Neural cell (in vitro differentiated cells): Measurements from ENCODE around the gene TTN. TPM values are rescaled to one million over a fixed set of nuclear protein-coding genes. Genes with fewer than 3 reads are reported as not detected.

ENCODE experiments used
- H2AFZ ChIP-seq: fragments of 200-600, 300-800 bp; sonication (generic), shearing (Covaris generic); 2 replicates; pipeline ENCODE4 v1.6.0; 2014; ENCODE audit warnings: low read depth, mild to moderate bottlenecking, antibody characterized with exemption, low read length, moderate library complexity
- H3F3A ChIP-seq: fragments of 200-600 bp; shearing (Covaris generic); 2 replicates; pipeline ENCODE4 v1.6.1; 2016; ENCODE audit warnings: mild to moderate bottlenecking, moderate library complexity, mixed read lengths, antibody characterized with exemption, low read length; ENCODE audit not compliant: insufficient read depth, poor library complexity, severe bottlenecking
- H3K27ac ChIP-seq: fragments of 200-600, 300-800 bp; sonication (generic), shearing (Covaris generic); 2 replicates; pipeline ENCODE4 v1.5.1; 2014; ENCODE audit warnings: mild to moderate bottlenecking, low read length, moderate library complexity
- H3K27me3 ChIP-seq: fragments of 300-800, 200-600 bp; sonication (generic), shearing (Covaris generic); 2 replicates; pipeline ENCODE4 v1.6.0; 2014; ENCODE audit warnings: mild to moderate bottlenecking, low read depth, low read length, moderate library complexity; ENCODE audit not compliant: insufficient read depth
- H3K36me3 ChIP-seq: fragments of 300-800, 200-600 bp; sonication (generic), shearing (Covaris generic); 2 replicates; pipeline ENCODE4 v1.5.1; 2014; ENCODE audit warnings: mild to moderate bottlenecking, antibody characterized with exemption, low read length, moderate library complexity; ENCODE audit not compliant: insufficient read depth
- H3K4me2 ChIP-seq: fragments of 300-800, 200-600 bp; sonication (generic), shearing (Covaris generic); 2 replicates; pipeline ENCODE4 v1.6.0; 2014; ENCODE audit warnings: mild to moderate bottlenecking, low read length
- H3K4me3 ChIP-seq: fragments of 300-800, 200-600 bp; sonication (generic), shearing (Covaris generic); 2 replicates; pipeline ENCODE4 v1.5.1; 2014; ENCODE audit warnings: mild to moderate bottlenecking, low read length, moderate library complexity
- H3K79me2 ChIP-seq: fragments of 200-600 bp; shearing (Covaris generic); replicated peaks from 2 replicates; pipeline ENCODE4 v1.6.0; 2014; ENCODE audit warnings: mild to moderate bottlenecking, low read length, moderate library complexity; ENCODE audit not compliant: insufficient read depth
- H3K9ac ChIP-seq: fragments of 300-800, 200-600 bp; sonication (generic), shearing (Covaris generic); 2 replicates; pipeline ENCODE4 v1.6.1; 2016; ENCODE audit warnings: mild to moderate bottlenecking, low read length, mixed read lengths
- H3K9me2 ChIP-seq: fragments of 200-600 bp; shearing (Covaris generic); 2 replicates; pipeline ENCODE4 v1.6.1; 2016; ENCODE audit warnings: mild to moderate bottlenecking, low read length, mixed read lengths; ENCODE audit not compliant: insufficient read depth
- H3K9me3 ChIP-seq: fragments of 200-600, 300-800 bp; sonication (generic), shearing (Covaris generic); 2 replicates; pipeline ENCODE4 v1.6.1; 2016; ENCODE audit warnings: mild to moderate bottlenecking, mixed run types, low read length, moderate library complexity, mixed read lengths
- H4K20me1 ChIP-seq: fragments of 200-600 bp; shearing (Covaris generic); 2 replicates; pipeline ENCODE4 v1.6.1; 2016; ENCODE audit warnings: mild to moderate bottlenecking, mixed run types; ENCODE audit not compliant: insufficient read depth
- EP300 ChIP-seq: fragments of 450-650 bp; conservative IDR thresholded peaks from 2 replicates; pipeline ENCODE4 v1.6.1; 2014; ENCODE audit warnings: antibody characterized with exemption, mild to moderate bottlenecking, moderate library complexity; ENCODE audit not compliant: poor library complexity, severe bottlenecking
- EZH2 ChIP-seq: fragments of 200-600, 300-800 bp; shearing (Covaris generic), sonication (generic); IDR thresholded peaks from 2 replicates; pipeline ENCODE4 v1.6.1; 2014; ENCODE audit warnings: antibody characterized with exemption, low read length, borderline replicate concordance, mild to moderate bottlenecking; ENCODE audit not compliant: insufficient read depth, poor library complexity, severe bottlenecking
- MXI1 ChIP-seq: fragments of 450-650 bp; conservative IDR thresholded peaks from 2 replicates; pipeline ENCODE4 v1.6.1; 2014; ENCODE audit warnings: antibody characterized with exemption, mild to moderate bottlenecking; ENCODE audit not compliant: poor library complexity, severe bottlenecking
- POLR2AphosphoS5 ChIP-seq: IDR thresholded peaks from 2 replicates; pipeline ENCODE4 v1.6.1; 2012
- RAD21 ChIP-seq: fragments of 450-650 bp; conservative IDR thresholded peaks from 2 replicates; pipeline ENCODE4 v1.6.1; 2014; ENCODE audit warnings: antibody characterized with exemption, mild to moderate bottlenecking, moderate library complexity
- SMC3 ChIP-seq: fragments of 450-650 bp; conservative IDR thresholded peaks from 2 replicates; pipeline ENCODE4 v1.6.1; 2014; ENCODE audit warnings: antibody characterized with exemption, mild to moderate bottlenecking, moderate library complexity; ENCODE audit not compliant: poor library complexity
- TAF1 ChIP-seq: IDR thresholded peaks from 2 replicates; pipeline ENCODE4 v1.6.1; 2012; ENCODE audit warnings: low read depth
- polyA plus RNA-seq: library from polyadenylated mRNA; depleted of rRNA; stranded (reverse); fragments of >200 nt; gene quantifications from 2 replicates; pipeline ENCODE4 v1.2.3, GENCODE V29; 2014
- TF ChIP-seq, protein P1 (sequence below): IDR thresholded peaks from 2 replicates; pipeline ENCODE4 v1.6.1; 2012; ENCODE audit warnings: borderline replicate concordance
- TF ChIP-seq, protein P2 (sequence below): fragments of 450-650 bp; IDR thresholded peaks from 2 replicates; pipeline ENCODE4 v1.5.1; 2014; ENCODE audit warnings: antibody characterized with exemption, mild to moderate bottlenecking, moderate library complexity; ENCODE audit not compliant: poor library complexity, severe bottlenecking

Gene TTN
- polyA plus RNA-seq, 1 donor from 2014 or later = 0.10 TPM

DNA sequence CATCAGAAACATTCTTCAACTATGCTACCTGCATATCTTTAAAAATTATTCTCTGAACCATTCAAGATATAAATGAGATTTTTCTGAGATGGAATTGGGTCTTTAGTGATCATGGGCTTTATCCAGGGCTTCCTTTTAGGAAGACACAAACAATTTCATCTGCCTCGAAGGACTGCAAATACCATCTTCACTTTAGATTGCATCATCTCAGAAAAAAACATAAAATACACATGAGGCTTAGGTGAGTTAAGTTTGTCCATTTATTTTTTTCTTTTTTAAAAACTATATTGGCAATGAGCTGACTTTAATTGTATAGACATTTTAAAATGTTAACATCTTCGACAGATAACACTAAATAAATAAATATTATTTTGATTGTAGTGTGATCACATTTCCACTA, 20.1 kb downstream of the TTN start:
- H2AFZ ChIP-seq = no peak overlapping the region
- no peak overlapping the region for H3K27ac ChIP-seq
- no peaks in the 10 kb centered on the region for H3K79me2 ChIP-seq
- H3K9me3 ChIP-seq = no peaks in the 10 kb centered on the region
- TF ChIP-seq RAD21 (no peak), MXI1 (no peak), EP300 (no peak), POLR2AphosphoS5 (no peak), SMC3 (no peak), TAF1 (no peak), EZH2 (no peak)
- TF ChIP-seq, protein P1, sequence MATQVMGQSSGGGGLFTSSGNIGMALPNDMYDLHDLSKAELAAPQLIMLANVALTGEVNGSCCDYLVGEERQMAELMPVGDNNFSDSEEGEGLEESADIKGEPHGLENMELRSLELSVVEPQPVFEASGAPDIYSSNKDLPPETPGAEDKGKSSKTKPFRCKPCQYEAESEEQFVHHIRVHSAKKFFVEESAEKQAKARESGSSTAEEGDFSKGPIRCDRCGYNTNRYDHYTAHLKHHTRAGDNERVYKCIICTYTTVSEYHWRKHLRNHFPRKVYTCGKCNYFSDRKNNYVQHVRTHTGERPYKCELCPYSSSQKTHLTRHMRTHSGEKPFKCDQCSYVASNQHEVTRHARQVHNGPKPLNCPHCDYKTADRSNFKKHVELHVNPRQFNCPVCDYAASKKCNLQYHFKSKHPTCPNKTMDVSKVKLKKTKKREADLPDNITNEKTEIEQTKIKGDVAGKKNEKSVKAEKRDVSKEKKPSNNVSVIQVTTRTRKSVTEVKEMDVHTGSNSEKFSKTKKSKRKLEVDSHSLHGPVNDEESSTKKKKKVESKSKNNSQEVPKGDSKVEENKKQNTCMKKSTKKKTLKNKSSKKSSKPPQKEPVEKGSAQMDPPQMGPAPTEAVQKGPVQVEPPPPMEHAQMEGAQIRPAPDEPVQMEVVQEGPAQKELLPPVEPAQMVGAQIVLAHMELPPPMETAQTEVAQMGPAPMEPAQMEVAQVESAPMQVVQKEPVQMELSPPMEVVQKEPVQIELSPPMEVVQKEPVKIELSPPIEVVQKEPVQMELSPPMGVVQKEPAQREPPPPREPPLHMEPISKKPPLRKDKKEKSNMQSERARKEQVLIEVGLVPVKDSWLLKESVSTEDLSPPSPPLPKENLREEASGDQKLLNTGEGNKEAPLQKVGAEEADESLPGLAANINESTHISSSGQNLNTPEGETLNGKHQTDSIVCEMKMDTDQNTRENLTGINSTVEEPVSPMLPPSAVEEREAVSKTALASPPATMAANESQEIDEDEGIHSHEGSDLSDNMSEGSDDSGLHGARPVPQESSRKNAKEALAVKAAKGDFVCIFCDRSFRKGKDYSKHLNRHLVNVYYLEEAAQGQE = no peak
- TF ChIP-seq, protein P2, sequence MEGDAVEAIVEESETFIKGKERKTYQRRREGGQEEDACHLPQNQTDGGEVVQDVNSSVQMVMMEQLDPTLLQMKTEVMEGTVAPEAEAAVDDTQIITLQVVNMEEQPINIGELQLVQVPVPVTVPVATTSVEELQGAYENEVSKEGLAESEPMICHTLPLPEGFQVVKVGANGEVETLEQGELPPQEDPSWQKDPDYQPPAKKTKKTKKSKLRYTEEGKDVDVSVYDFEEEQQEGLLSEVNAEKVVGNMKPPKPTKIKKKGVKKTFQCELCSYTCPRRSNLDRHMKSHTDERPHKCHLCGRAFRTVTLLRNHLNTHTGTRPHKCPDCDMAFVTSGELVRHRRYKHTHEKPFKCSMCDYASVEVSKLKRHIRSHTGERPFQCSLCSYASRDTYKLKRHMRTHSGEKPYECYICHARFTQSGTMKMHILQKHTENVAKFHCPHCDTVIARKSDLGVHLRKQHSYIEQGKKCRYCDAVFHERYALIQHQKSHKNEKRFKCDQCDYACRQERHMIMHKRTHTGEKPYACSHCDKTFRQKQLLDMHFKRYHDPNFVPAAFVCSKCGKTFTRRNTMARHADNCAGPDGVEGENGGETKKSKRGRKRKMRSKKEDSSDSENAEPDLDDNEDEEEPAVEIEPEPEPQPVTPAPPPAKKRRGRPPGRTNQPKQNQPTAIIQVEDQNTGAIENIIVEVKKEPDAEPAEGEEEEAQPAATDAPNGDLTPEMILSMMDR = no peak
- no peak overlapping the region for H3K4me3 ChIP-seq
- H3K9ac ChIP-seq = no peak overlapping the region
- no peaks in the 10 kb centered on the region for H4K20me1 ChIP-seq
- H3K9me2 ChIP-seq = no peaks in the 10 kb centered on the region
- H3K36me3 ChIP-seq = no peaks in the 10 kb centered on the region
- no peak overlapping the region for H3K4me2 ChIP-seq
- H3K27me3 ChIP-seq = no peaks in the 10 kb centered on the region
- H3F3A ChIP-seq = no peaks in the 10 kb centered on the region

DNA sequence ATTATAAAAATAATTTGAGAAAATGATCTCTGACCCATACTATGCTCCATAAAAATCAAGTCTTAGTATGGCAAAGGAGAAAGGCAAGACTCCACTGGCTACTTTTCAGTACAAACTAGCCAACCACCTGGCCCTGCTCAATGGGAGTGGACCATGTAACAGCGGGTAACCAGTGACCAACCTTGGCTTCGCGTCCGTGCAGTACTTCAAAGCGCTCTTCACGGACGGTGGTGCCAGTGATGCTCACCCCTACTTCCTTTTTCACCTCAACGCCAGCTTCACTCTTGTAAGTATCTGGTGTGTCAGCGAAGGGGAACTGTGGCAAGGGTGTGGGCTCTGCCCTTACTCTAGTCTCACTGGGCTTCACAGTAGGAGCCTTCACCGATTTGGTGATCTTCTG, 23.3 kb downstream of the TTN start:
- Histone ChIP-seq H3F3A (no peaks in the 10 kb centered on the region), H3K9ac (no peak overlapping the region), H4K20me1 (no peaks in the 10 kb centered on the region), H3K27me3 (no peaks in the 10 kb centered on the region), H3K4me3 (no peak overlapping the region), H3K9me2 (no peaks in the 10 kb centered on the region), H2AFZ (no peak overlapping the region), H3K79me2 (no peaks in the 10 kb centered on the region), H3K9me3 (no peaks in the 10 kb centered on the region), H3K36me3 (no peaks in the 10 kb centered on the region), H3K4me2 (no peak overlapping the region), H3K27ac (no peak overlapping the region)
- TF ChIP-seq EZH2 (no peak), POLR2AphosphoS5 (no peak), MXI1 (no peak), SMC3 (no peak), TAF1 (no peak), EP300 (no peak), RAD21 (no peak)
- TF ChIP-seq, protein P1 = no peak
- TF ChIP-seq, protein P2 = no peak
